Body of pancreas (tissue), 4 donors: ENCODE data around the gene PECR.

Experiments used
- POLR2A ChIP-seq, 3 donors: fragments of 450-650 bp; IDR thresholded peaks; one replicate each; pipeline ENCODE4 v1.6.1; 2016; ENCODE audit warnings: antibody characterized with exemption in 3 of 3, mild to moderate bottlenecking in 2 of 3
- TF ChIP-seq, protein P1 (sequence below), 7 experiments: fragments of 450-650 bp in 4 of 7; fragments of 200-600 bp in 3 of 7; sonication (generic) in 3 of 7; IDR thresholded peaks; one replicate each; pipeline ENCODE4 v1.5.1; 2016 to 2019; ENCODE audit warnings: antibody characterized with exemption in 7 of 7

DNA sequence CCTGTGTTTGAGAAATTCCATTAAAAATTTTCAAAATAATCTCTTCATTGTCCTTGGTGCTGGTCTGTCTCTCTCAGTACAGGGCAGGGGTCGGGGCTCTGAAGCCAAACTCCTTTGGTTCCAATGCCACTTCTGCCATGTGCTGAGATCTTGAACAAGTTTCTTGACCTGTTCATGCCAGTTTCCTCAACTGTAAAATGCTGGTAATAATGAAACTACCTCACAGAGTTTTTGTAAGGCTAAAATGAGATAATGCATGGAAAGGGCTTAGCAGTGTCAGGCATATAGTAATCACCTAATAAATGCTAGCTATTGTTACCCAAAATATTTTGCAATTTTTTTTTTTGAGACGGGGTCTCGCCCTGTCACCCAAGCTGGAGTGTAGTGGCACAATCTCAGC, 51.4 kb downstream of the PECR start:
- TF ChIP-seq, protein P1, sequence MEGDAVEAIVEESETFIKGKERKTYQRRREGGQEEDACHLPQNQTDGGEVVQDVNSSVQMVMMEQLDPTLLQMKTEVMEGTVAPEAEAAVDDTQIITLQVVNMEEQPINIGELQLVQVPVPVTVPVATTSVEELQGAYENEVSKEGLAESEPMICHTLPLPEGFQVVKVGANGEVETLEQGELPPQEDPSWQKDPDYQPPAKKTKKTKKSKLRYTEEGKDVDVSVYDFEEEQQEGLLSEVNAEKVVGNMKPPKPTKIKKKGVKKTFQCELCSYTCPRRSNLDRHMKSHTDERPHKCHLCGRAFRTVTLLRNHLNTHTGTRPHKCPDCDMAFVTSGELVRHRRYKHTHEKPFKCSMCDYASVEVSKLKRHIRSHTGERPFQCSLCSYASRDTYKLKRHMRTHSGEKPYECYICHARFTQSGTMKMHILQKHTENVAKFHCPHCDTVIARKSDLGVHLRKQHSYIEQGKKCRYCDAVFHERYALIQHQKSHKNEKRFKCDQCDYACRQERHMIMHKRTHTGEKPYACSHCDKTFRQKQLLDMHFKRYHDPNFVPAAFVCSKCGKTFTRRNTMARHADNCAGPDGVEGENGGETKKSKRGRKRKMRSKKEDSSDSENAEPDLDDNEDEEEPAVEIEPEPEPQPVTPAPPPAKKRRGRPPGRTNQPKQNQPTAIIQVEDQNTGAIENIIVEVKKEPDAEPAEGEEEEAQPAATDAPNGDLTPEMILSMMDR (IDR thresholded peaks at IDR 0.05) = no peak
- no peak for TF ChIP-seq POLR2A (IDR thresholded peaks at IDR 0.05)
